K562 (cell line): Measurements from ENCODE around the gene GUCY2F. TPM values are rescaled to one million over a fixed set of nuclear protein-coding genes. Genes with fewer than 3 reads are reported as not detected.

Experiments used
- ARID2 ChIP-seq: fragments of 450-650 bp; IDR thresholded peaks from 2 replicates; pipeline ENCODE4 v1.6.1; 2017; ENCODE audit warnings: antibody characterized with exemption, mild to moderate bottlenecking
- CBX2 ChIP-seq: fragments of 200-600 bp; sonication (generic); IDR thresholded peaks from one replicate; pipeline ENCODE4 v1.6.1; 2012; ENCODE audit warnings: mild to moderate bottlenecking, low read length, inconsistent platforms; ENCODE audit not compliant: insufficient read depth, poor library complexity, severe bottlenecking
- CREB3L1 ChIP-seq: fragments of 450-650 bp; IDR thresholded peaks from 2 replicates; pipeline ENCODE4 v1.6.1; 2014; ENCODE audit warnings: low read depth, mild to moderate bottlenecking, moderate library complexity, borderline replicate concordance
- CREM ChIP-seq: IDR thresholded peaks from 2 replicates; pipeline ENCODE4 v1.6.1; 2014; ENCODE audit warnings: antibody characterized with exemption, low read depth
- CXXC5 ChIP-seq: fragments of 250-450 bp; sonication (Bioruptor Pico); IDR thresholded peaks from 2 replicates; pipeline ENCODE4 v1.8.0; 2022; ENCODE audit warnings: inconsistent platforms, mild to moderate bottlenecking, moderate library complexity
- ESRRA ChIP-seq: fragments of 450-650 bp; IDR thresholded peaks from 2 replicates; pipeline ENCODE4 v1.6.1; 2014; ENCODE audit warnings: low read depth, mild to moderate bottlenecking, moderate library complexity, borderline replicate concordance
- GABPB2 ChIP-seq: fragments of 250-450 bp; sonication (Bioruptor Pico); conservative IDR thresholded peaks from 2 replicates; pipeline ENCODE4 v1.5.1; 2021; ENCODE audit warnings: mild to moderate bottlenecking
- JUND ChIP-seq, 2 experiments: IDR thresholded peaks; 2 replicates in 1 of 2; 3 replicates in 1 of 2; pipeline ENCODE4 v1.6.1; 2011; ENCODE audit warnings: borderline replicate concordance in 2 of 2, low read depth in 2 of 2, low read length in 2 of 2, improper control_type of control experiment in 1 of 2, missing biosample characterization in 1 of 2, missing genetic modification characterization in 1 of 2, missing genetic modification reagents in 1 of 2
- MAFG ChIP-seq: fragments of 450-650 bp; conservative IDR thresholded peaks from 2 replicates; pipeline ENCODE4 v1.6.1; 2016; ENCODE audit warnings: missing genetic modification characterization, missing compliant biosample characterization
- PTTG1 ChIP-seq: fragments of 450-650 bp; IDR thresholded peaks from 2 replicates; pipeline ENCODE4 v1.6.1; 2016; ENCODE audit warnings: low read depth, mild to moderate bottlenecking, missing genetic modification characterization, missing compliant biosample characterization
- RAD21 ChIP-seq, 2 experiments: fragments of 250-450 bp in 1 of 2; fragments of 450-650 bp in 1 of 2; sonication (Bioruptor Pico) in 1 of 2; formaldehyde crosslinking in 1 of 2; IDR thresholded peaks in 1 of 2; conservative IDR thresholded peaks in 1 of 2; 2 replicates each; pipeline versions ENCODE4 v1.4.0 to v1.8.0; 2020 to 2022; ENCODE audit warnings: mild to moderate bottlenecking in 2 of 2, moderate library complexity in 1 of 2
- TAF15 ChIP-seq: fragments of 200-400 bp; formaldehyde crosslinking; IDR thresholded peaks from 2 replicates; pipeline ENCODE4 v1.6.1; 2017; ENCODE audit warnings: mild to moderate bottlenecking, low read depth, low read length, moderate library complexity
- TCF7L2 ChIP-seq: fragments of 150-350 bp; IDR thresholded peaks from 2 replicates; pipeline ENCODE4 v1.6.1; 2016; ENCODE audit warnings: low read depth, mild to moderate bottlenecking, low read length, moderate library complexity
- THAP7 ChIP-seq: fragments of 250-450 bp; sonication (Bioruptor Pico); IDR thresholded peaks from 2 replicates; pipeline ENCODE4 v1.5.0; 2021
- ZNF197 ChIP-seq: fragments of 200-800 bp; sonication (Bioruptor generic); IDR thresholded peaks from 2 replicates; pipeline ENCODE4 v1.6.1; 2016; ENCODE audit warnings: low read depth, missing genetic modification characterization, missing compliant biosample characterization
- ZNF407 ChIP-seq: fragments of 450-650 bp; IDR thresholded peaks from 2 replicates; pipeline ENCODE4 v1.6.1; 2016; ENCODE audit warnings: low read depth
- polyA plus RNA-seq, 8 experiments: library from polyadenylated mRNA; depleted of rRNA in 4 of 8; stranded (reverse) in 5 of 8; unstranded in 3 of 8; fragments of >200 nt; fragmentation: Nextera tagmentation in 2 of 8; fragmentation: Illumina TruSeq in 1 of 8; extraction: Ambion mirVana in 2 of 8; extraction: Trizol in 1 of 8; gene quantifications; 2 replicates each; pipeline versions ENCODE4 v1.2.1 to v1.2.3, GENCODE V29; 2011 to 2014; ENCODE audit warnings: inconsistent platforms in 1 of 8, missing spikeins in 1 of 8
- total RNA-seq, 7 experiments: library from RNA; depleted of rRNA in 6 of 7; stranded (reverse); fragments of >200 nt in 6 of 7; fragmentation: Illumina TruSeq in 2 of 7; extraction: Trizol in 2 of 7; gene quantifications; 2 replicates each; pipeline versions ENCODE4 v1.2.1 to v1.2.3, GENCODE V29; 2011 to 2021; ENCODE audit warnings: low replicate concordance in 1 of 7

GUCY2F gene
- total and polyA plus RNA-seq, 9 of the 15 experiments (the other 6 are each of a cell fraction or from before 2014, with no cell fraction given) = 0.01 to 0.06 (median 0.05) TPM; not detected in 6

- no peak for TF ChIP-seq THAP7 (CRISPR knock-in tag)
- no peak for TF ChIP-seq GABPB2 (CRISPR knock-in tag)
- TF ChIP-seq ZNF407 = no peak
- TF ChIP-seq ESRRA = no peak
- TF ChIP-seq RAD21 (CRISPR knock-in tag; conservative IDR thresholded peaks at IDR 0.05 in 1 of 2, IDR thresholded peaks at IDR 0.05 in 1 of 2) = peak; percentile 79 to 82
- no peak for TF ChIP-seq MAFG (tag)
- TF ChIP-seq PTTG1 (tag) = no peak
- no peak for TF ChIP-seq ZNF197 (CRISPR knock-in tag)
- no peak for TF ChIP-seq TAF15
- no peak for TF ChIP-seq TCF7L2
- 0 out of 2 replicates have a peak, but pooled peaks have one; percentile 3 for TF ChIP-seq JUND (IDR thresholded peaks at IDR 0.05; ENCODE audit: borderline replicate concordance, low read depth, low read length)
- no peak for TF ChIP-seq JUND (tag; IDR thresholded peaks at IDR 0.05; ENCODE audit: borderline replicate concordance, low read depth, low read length)
- TF ChIP-seq ARID2 = 0 out of 2 replicates have a peak, but pooled peaks have one; percentile 9
- TF ChIP-seq CREB3L1 = no peak
- no peak for TF ChIP-seq CXXC5 (CRISPR knock-in tag)
- TF ChIP-seq CREM = 0 out of 2 replicates have a peak, but pooled peaks have one; percentile 13
- no peak for TF ChIP-seq CBX2
Observed at GRCh38 chrX:109485470-109486340, 3.8 kb upstream of the GUCY2F start (continued).
